ENCODE measurements around the gene NOP9.

DNA sequence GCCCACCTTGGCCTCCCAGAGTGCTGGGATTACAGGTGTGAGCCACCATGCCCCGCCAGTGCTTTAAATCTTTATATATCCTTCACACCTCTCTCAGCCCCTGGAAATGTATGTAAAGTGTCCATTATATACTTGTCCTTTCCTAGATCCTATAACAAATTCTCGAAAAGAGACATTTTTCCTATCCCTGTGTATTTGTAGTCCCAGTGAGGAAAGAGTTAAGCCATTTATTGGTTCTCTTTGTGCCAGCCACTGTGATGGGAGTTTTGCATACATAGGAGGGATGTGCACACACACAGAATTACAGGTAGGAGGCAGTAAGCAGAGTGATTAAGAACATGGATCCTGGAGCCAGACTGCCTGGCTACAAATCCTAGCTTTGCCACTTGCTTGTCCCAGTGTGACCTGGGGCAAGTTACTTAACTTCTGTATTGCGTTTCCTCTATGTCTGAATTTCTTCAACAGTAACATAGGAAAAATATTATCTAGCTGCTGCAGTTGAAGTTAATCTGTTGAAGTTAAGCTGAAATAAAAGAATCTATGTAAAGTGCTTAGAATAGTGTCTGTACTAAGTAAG lies 26.1 kb upstream of the NOP9 start:
- TF ChIP-seq, protein P1, sequence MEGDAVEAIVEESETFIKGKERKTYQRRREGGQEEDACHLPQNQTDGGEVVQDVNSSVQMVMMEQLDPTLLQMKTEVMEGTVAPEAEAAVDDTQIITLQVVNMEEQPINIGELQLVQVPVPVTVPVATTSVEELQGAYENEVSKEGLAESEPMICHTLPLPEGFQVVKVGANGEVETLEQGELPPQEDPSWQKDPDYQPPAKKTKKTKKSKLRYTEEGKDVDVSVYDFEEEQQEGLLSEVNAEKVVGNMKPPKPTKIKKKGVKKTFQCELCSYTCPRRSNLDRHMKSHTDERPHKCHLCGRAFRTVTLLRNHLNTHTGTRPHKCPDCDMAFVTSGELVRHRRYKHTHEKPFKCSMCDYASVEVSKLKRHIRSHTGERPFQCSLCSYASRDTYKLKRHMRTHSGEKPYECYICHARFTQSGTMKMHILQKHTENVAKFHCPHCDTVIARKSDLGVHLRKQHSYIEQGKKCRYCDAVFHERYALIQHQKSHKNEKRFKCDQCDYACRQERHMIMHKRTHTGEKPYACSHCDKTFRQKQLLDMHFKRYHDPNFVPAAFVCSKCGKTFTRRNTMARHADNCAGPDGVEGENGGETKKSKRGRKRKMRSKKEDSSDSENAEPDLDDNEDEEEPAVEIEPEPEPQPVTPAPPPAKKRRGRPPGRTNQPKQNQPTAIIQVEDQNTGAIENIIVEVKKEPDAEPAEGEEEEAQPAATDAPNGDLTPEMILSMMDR (conservative IDR thresholded peaks at IDR 0.05; ENCODE audit: low read length), result peak; percentile 45
- no peak for TF ChIP-seq EZH2phosphoT487 (IDR thresholded peaks at IDR 0.05; ENCODE audit: borderline replicate concordance)
